GM20000 (cell line): ENCODE data around the gene MPP2.

ENCODE experiments used
- DNase-seq: peaks from one replicate; pipeline ENCODE4 v3.0.0; 2012; ENCODE audit warnings: low spot score
- TF ChIP-seq, protein P1 (sequence below): IDR thresholded peaks from 2 replicates; pipeline ENCODE4 v1.5.1; 2012; ENCODE audit warnings: mild to moderate bottlenecking, control low read depth; ENCODE audit errors: extremely low read depth, missing control alignments

The MPP2 gene

DNA sequence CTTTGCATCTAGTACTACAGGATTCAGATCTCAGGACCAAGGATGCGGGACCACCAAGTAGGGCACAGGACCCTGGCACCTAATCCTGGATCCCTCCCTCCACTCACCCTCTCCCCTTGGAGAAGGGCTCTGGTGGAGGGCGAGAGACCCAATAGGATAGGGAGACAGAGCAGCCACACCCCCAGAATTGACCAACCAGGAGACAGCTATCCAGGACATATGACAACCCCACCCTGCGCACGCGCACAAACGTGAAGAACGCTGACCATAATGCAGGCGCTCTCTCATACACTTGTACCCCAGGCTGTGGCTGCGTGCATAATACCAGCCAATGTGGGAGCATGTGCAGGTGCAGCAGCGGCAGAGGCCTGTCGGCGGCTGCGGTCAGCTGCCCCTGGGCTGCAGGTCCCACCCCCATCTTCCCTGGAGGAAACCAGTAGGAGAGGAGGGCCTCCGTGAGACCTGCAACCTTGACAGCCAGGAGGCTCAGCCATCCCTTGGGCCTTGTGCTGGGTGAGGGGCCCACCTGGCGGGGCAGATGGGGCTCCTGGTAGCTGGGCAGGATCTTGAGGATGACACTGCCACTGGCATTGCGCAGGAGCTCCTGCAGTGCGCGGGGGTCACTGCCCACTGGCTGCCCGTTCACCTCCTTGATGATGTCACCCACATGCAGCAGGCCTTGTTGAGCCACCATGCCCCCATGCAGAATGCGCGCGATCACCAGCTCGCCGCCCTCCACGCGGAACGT lies 25.4 kb downstream of the MPP2 start:
- no peak for DNase-seq
- TF ChIP-seq, protein P1, sequence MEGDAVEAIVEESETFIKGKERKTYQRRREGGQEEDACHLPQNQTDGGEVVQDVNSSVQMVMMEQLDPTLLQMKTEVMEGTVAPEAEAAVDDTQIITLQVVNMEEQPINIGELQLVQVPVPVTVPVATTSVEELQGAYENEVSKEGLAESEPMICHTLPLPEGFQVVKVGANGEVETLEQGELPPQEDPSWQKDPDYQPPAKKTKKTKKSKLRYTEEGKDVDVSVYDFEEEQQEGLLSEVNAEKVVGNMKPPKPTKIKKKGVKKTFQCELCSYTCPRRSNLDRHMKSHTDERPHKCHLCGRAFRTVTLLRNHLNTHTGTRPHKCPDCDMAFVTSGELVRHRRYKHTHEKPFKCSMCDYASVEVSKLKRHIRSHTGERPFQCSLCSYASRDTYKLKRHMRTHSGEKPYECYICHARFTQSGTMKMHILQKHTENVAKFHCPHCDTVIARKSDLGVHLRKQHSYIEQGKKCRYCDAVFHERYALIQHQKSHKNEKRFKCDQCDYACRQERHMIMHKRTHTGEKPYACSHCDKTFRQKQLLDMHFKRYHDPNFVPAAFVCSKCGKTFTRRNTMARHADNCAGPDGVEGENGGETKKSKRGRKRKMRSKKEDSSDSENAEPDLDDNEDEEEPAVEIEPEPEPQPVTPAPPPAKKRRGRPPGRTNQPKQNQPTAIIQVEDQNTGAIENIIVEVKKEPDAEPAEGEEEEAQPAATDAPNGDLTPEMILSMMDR, result no peak

DNA sequence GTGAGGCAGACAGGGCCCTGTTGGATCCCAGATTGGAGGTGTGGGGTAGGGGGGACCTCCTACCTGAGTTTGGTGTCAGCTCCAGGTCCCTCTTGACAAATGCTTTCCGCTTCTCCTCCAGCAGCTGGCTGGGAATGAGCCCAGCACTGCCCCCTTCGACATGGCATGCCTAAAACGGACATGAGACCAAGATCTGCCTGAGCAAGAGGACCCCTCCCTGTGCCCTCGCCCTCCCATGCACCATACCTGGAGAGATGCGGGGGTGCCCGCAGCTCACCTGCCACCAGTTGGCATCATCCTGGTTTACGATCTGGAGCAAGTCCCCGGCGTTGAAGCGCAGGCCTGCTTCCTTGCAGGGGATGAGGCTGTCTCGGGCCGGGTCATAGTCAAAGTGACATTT lies 26.2 kb downstream of the MPP2 start:
- TF ChIP-seq, protein P1, result no peak
- no peak for DNase-seq

DNA sequence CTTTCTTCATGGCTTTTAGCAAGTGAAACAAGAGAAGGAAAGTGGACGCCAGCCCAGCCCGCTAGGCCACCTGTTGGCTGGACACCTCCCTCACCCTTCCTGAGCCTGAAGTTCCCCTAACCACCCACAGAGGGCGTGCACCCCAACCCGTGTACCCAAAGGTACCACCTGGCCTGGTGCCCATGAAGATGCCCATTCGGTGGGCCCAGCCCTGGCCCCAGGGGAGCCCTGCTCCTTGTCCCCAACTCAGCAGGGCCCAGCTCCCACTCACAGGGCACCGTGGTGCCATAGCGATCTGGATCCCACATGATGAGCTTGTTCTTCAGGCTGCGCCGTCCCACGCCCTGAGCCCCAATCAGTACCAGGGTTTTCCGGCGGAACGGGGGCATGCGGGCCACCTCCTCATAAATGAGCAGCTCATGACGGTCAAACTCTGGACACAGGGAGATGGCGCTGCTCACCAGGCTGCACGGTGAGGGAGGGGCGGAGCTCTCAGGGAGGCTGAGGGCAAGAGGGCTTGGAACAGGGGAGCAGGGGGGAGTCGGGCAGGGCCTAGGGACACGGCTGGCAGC lies 26.8 kb downstream of the MPP2 start:
- DNase-seq, result peak; percentile 61
- TF ChIP-seq, protein P1, result peak; percentile 45

DNA sequence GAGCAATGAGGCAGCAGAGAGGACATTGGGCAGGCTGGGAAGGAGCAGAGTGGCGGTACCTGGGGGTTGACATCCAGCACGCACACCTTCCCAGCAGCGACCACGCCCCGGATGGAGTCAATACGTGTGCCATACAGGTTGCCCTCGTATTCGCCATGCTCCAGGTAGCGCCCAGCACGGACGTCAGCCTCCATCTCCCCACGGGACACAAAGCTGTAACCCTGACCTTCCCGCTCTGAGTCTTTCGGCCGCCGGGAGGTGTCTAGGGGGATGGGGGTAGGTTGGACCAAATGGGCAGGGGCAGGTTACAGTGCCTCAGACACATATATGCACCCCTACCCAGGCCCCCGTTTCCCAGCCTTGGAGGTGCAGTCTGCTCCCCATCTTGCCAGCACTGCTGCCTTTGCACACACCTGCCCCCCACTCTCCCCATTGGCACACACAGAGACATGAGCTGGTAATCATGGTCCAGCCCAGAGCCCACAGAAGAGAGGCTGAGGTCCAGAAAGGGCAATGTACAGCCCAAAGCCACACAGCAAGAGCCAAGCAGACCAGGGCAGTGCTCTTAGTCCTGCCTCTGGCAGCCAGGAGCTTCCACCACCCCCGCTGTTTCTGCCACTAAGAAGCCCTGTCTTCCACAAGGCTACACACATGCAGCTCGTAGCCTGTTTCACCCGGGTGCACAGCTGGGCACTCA lies 27.5 kb downstream of the MPP2 start:
- DNase-seq, result no peak
- TF ChIP-seq, protein P1, result no peak

DNA sequence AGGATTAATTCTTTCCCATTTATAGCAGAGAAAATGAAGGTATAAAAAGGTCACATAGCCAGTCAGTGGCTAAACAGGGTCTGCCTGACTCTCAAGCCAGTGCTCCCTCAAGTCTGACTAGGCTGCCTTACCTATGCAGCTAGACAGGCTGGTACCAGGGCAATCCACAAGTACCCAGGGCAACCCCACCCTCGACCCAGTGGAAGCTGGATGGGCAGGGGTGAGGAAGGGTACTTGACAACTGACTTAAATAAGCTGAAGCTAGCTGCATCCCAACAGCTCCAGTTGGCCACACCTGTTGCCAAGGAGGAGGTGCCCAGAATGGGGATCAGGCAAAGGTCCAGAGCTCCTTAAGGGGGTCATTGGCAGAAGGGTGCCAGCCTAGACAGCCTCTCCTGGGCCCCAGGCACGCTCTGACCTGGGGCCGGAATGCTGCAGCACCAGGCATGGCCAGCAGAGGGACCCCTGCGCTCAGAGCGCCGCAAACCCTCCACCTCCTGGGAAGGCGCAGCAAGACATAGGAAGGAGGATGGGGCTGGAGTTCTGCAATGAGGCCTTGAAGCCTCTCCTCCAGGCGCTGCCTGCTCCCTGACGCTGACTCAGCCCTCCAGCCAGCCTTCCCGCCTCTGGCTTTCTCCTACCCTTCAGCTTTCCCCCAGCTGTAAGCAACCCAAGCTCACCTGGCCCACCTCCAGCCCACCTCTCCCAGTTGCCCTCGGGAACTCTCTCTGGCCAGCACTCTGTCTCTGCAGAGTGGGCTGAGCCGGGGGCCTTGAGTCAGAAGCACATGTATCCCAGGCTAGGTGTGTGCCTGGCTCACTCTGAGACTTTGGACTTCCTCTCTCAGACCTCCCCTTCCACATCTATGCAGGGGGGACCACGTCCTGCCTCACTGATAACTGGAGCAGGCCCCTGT lies 28.8 kb downstream of the MPP2 start:
- TF ChIP-seq, protein P1, result peak; percentile 95
- peak; percentile 83 for DNase-seq

DNA sequence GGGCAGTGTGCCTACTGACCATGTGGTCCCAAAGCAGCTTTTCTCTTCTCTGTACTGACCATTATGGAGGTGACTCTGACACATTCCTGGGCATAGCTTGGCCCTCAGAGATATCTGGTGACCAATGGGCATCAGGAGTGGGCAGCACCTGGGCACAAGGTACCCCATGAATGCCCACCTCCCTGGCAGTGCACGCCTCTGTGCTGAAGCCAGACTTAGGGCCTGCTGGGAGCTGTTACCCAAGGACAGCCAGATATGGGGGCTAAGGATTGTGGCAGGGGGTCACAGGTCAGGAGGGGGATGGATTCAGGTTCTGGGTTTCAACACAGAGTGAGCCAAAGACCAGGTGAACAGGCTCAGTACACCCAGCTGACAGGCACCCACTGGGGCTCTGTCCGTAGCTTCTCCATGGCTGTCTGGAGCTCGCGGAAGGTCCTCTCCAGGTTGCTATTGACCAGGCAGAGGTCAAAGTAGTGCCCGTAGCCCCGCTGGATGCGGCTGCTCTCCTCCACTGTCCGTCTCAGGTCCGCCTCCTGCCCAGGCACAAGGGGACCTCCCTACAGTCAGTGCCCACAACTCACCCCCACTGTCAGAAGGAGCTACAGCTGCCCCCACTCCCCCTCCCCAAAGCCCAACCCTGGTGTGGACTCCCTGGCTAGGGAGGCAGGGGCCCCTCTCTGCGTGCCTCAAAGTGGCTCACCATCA lies 29.7 kb downstream of the MPP2 start:
- TF ChIP-seq, protein P1, result no peak

More for the DNA sequence above, 29.7 kb downstream of the MPP2 start:
- DNase-seq, result no peak
